GM18511 (cell line): Measurements from ENCODE around the gene EARS2.
"Not testable (repeated sequence)": the region's sequence is repeated elsewhere in the genome, so short reads cannot be mapped to it uniquely, and the experiment has no call there.

ENCODE experiments used
- ATAC-seq: cut with Tn5 transposase; IDR thresholded peaks from one replicate; pipeline ENCODE4 v1.9.1; 2021; ENCODE audit warnings: mild to moderate bottlenecking, moderate library complexity; ENCODE audit not compliant: unreplicated experiment

The EARS2 gene

GRCh38 chr16:23556881-23557778, at the start of gene EARS2, which contains the start of gene UBFD1:
Gene EARS2, minus strand, starts transcription at chr16:23557350. Its CDS starts 7 bp downstream, at chr16:23557343.
Gene UBFD1, plus strand, starts transcription at chr16:23557727. Its CDS starts 16 bp downstream, at chr16:23557743.
- ATAC-seq, result peak; percentile 94

GRCh38 chr16:23597003-23597756, 40.0 kb upstream of the EARS2 start:
- no peak for ATAC-seq

GRCh38 chr16:23595951-23596720, 39.0 kb upstream of the EARS2 start, which contains the start of gene NDUFAB1:
Gene NDUFAB1, minus strand, starts transcription at chr16:23596316. Its CDS starts 26 bp downstream, at chr16:23596290.
- ATAC-seq, result peak; percentile 96

GRCh38 chr16:23595246-23595950, 38.2 kb upstream of the EARS2 start:
- no peak for ATAC-seq

- ATAC-seq, result no peak
Observed at GRCh38 chr16:23594186-23594585, 37.0 kb upstream of the EARS2 start.

- no peak for ATAC-seq
Observed at GRCh38 chr16:23590181-23590580, 33.0 kb upstream of the EARS2 start.

GRCh38 chr16:23587726-23588125, 30.6 kb upstream of the EARS2 start:
- no peak for ATAC-seq

- ATAC-seq, result no peak
Observed at GRCh38 chr16:23584186-23585076, 27.3 kb upstream of the EARS2 start.

GRCh38 chr16:23583271-23583670, 26.1 kb upstream of the EARS2 start:
- not testable (repeated sequence) for ATAC-seq

GRCh38 chr16:23581764-23582163, 24.6 kb upstream of the EARS2 start:
- ATAC-seq, result no peak

- ATAC-seq, result no peak
Observed at GRCh38 chr16:23580391-23580790, 23.2 kb upstream of the EARS2 start.

- ATAC-seq, result no peak
Observed at GRCh38 chr16:23579371-23579770, 22.2 kb upstream of the EARS2 start.

GRCh38 chr16:23578101-23578830, 21.1 kb upstream of the EARS2 start:
- no peak for ATAC-seq

GRCh38 chr16:23577493-23577892, 20.3 kb upstream of the EARS2 start:
- no peak for ATAC-seq

GRCh38 chr16:23575834-23576233, 18.7 kb upstream of the EARS2 start:
- no peak for ATAC-seq

- no peak for ATAC-seq
Observed at GRCh38 chr16:23573817-23574216, 16.7 kb upstream of the EARS2 start.

GRCh38 chr16:23572394-23572793, 15.2 kb upstream of the EARS2 start:
- ATAC-seq, result no peak

- ATAC-seq, result no peak
Observed at GRCh38 chr16:23571895-23572294, 14.7 kb upstream of the EARS2 start.
